Measurements from ENCODE around the gene SLCO4A1.
A peak's percentile ranks its signal among the peaks of the same experiment; 100 is the strongest.

The SLCO4A1 gene

GRCh38 chr20:62688855-62689460 is 46.7 kb downstream of the SLCO4A1 start:
- no peak for DNase-seq

- DNase-seq = no peak
These were observed 47.6 kb downstream of the SLCO4A1 start for GRCh38 chr20:62689861-62690260.

- no peak for DNase-seq
These were observed 48.0 kb downstream of the SLCO4A1 start for GRCh38 chr20:62690261-62690820.

- DNase-seq = no peak
These were observed 49.2 kb downstream of the SLCO4A1 start for GRCh38 chr20:62691487-62691886.

GRCh38 chr20:62692176-62692575 is 49.9 kb downstream of the SLCO4A1 start:
- no peak for DNase-seq

- no peak for DNase-seq
These were observed 50.7 kb downstream of the SLCO4A1 start for GRCh38 chr20:62692801-62693523.

- DNase-seq = no peak
These were observed 51.2 kb downstream of the SLCO4A1 start for GRCh38 chr20:62693524-62693922.

- DNase-seq = no peak
These were observed 51.8 kb downstream of the SLCO4A1 start for GRCh38 chr20:62694106-62694505.

- DNase-seq = no peak
These were observed 52.6 kb downstream of the SLCO4A1 start for GRCh38 chr20:62694868-62695267.

GRCh38 chr20:62695448-62696414 is 53.4 kb downstream of the SLCO4A1 start:
- no peak for DNase-seq

- no peak for DNase-seq
These were observed 54.2 kb downstream of the SLCO4A1 start for GRCh38 chr20:62696434-62696957.

GRCh38 chr20:62696989-62697388 is 54.7 kb downstream of the SLCO4A1 start:
- no peak for DNase-seq

- DNase-seq = no peak
These were observed 55.2 kb downstream of the SLCO4A1 start for GRCh38 chr20:62697468-62697912.

GRCh38 chr20:62698231-62698630 is 55.9 kb downstream of the SLCO4A1 start:
- DNase-seq = no peak

- DNase-seq = no peak
These were observed 57.0 kb downstream of the SLCO4A1 start for GRCh38 chr20:62699296-62699695.

- DNase-seq = no peak
These were observed 57.4 kb downstream of the SLCO4A1 start for GRCh38 chr20:62699741-62700140.

GRCh38 chr20:62700261-62700930 is 58.1 kb downstream of the SLCO4A1 start:
- peak in 1 of 2 experiments; percentile 22 for DNase-seq

- DNase-seq = no peak
These were observed 59.1 kb downstream of the SLCO4A1 start for GRCh38 chr20:62701161-62702012.

- DNase-seq = no peak
These were observed 59.7 kb downstream of the SLCO4A1 start for GRCh38 chr20:62702013-62702300.

GRCh38 chr20:62702895-62703852 is 60.9 kb downstream of the SLCO4A1 start:
- peak in 1 of 2 experiments; percentile 53 for DNase-seq

All from NCI-H446 (cell line).